HepG2 (cell line): ENCODE results near the gene PLPPR3. TPM values are rescaled to one million over a fixed set of nuclear protein-coding genes. Genes with fewer than 3 reads are reported as not detected.

ENCODE experiments used
- ATAC-seq: fragments of 200-7000 bp; cut with Tn5 transposase; 3 replicates; pipeline ENCODE4 v1.9.1; 2020; ENCODE audit warnings: mild to moderate bottlenecking, moderate library complexity
- BruUV-seq: library from RNA; stranded (reverse); fragments of 400-500 nt; replicated peaks from 2 replicates; lab custom pipeline; 2021; lab: Mats Ljungman, UMichigan
- CTCF ChIA-PET: fragments of 300-600 bp; formaldehyde crosslinking; extraction: SDS; loops from one replicate; lab custom pipeline; 2021; ENCODE audit warnings: low total read pairs, inconsistent platforms, low intra/inter-chr PET ratio; lab: Yijun Ruan, JAX
- POLR2A ChIA-PET: fragments of 350-600 bp; sonication (Branson Sonifier 250); formaldehyde crosslinking; loops from one replicate; lab custom pipeline; 2020; ENCODE audit warnings: antibody characterized with exemption, inconsistent platforms; lab: Yijun Ruan, JAX
- DNase-seq: peaks from one replicate; pipeline ENCODE4 v3.0.0-alpha.2; 2015; ENCODE audit warnings: low spot score
- FAIRE-seq: peaks from 3 replicates; lab custom pipeline; 2011; peaks lifted over from hg19 to GRCh38; lab: Jason Lieb, UNC
- H2AFZ ChIP-seq: one replicate; pipeline ENCODE4 v1.6.1; 2011; ENCODE audit warnings: low read length, inconsistent platforms
- H3K27ac ChIP-seq: fragments of 300-600 bp; 3 replicates; pipeline ENCODE4 v1.8.0; 2011; ENCODE audit warnings: mixed run types, mild to moderate bottlenecking, mixed read lengths, low read length, inconsistent platforms; ENCODE audit not compliant: insufficient read depth; ENCODE audit errors: extremely low read length
- H3K27me3 ChIP-seq, 2 experiments: fragments of 200-600 bp in 1 of 2; 2 replicates in 1 of 2; 3 replicates in 1 of 2; pipeline versions ENCODE4 v1.6.0 to v1.8.0; 2011; ENCODE audit warnings: low read length in 2 of 2, mild to moderate bottlenecking in 2 of 2, moderate library complexity in 2 of 2, inconsistent platforms in 1 of 2; ENCODE audit not compliant: insufficient read depth in 2 of 2, control insufficient read depth in 1 of 2
- H3K36me3 ChIP-seq, 2 experiments: fragments of 200-600 bp in 1 of 2; replicated peaks in 1 of 2; 2 replicates in 1 of 2; 3 replicates in 1 of 2; pipeline versions ENCODE4 v1.5.1 to v1.8.0; 2011; ENCODE audit warnings: low read length in 2 of 2, inconsistent platforms in 1 of 2; ENCODE audit not compliant: insufficient read depth in 2 of 2, control insufficient read depth in 1 of 2
- H3K4me1 ChIP-seq: 2 replicates; pipeline ENCODE4 v1.5.1; 2012; ENCODE audit warnings: low read length, inconsistent platforms; ENCODE audit not compliant: insufficient read depth
- H3K4me2 ChIP-seq: 2 replicates; pipeline ENCODE4 v1.6.0; 2011; ENCODE audit warnings: low read depth, low read length, inconsistent platforms
- H3K4me3 ChIP-seq, 3 experiments: fragments of 200-600 bp in 1 of 3; sonication (generic), shearing (Covaris generic) in 1 of 3; replicated peaks in 1 of 3; 2 replicates each; pipeline ENCODE4 v1.5.1; 2011 to 2016; ENCODE audit warnings: low read length in 3 of 3, inconsistent platforms in 2 of 3, low read depth in 2 of 3, mild to moderate bottlenecking in 2 of 3, control low read depth in 1 of 3, mixed read lengths in 1 of 3; ENCODE audit not compliant: insufficient read depth in 1 of 3
- H3K79me2 ChIP-seq: one replicate; pipeline ENCODE4 v1.6.1; 2011; ENCODE audit warnings: low read length, inconsistent platforms; ENCODE audit not compliant: insufficient read depth
- H3K9ac ChIP-seq: 2 replicates; pipeline ENCODE4 v1.6.0; 2011; ENCODE audit warnings: mild to moderate bottlenecking, low read depth, low read length, inconsistent platforms; ENCODE audit not compliant: insufficient read depth
- H3K9me3 ChIP-seq: 2 replicates; pipeline ENCODE4 v1.5.1; 2012; ENCODE audit warnings: mild to moderate bottlenecking, low read length
- H4K20me1 ChIP-seq: 2 replicates; pipeline ENCODE4 v1.6.0; 2011; ENCODE audit warnings: inconsistent platforms, mild to moderate bottlenecking, low read length, moderate library complexity; ENCODE audit not compliant: insufficient read depth
- GLI4 ChIP-seq: sonication (generic); formaldehyde crosslinking; IDR thresholded peaks from 2 replicates; pipeline ENCODE4 v1.5.1; 2020; ENCODE audit warnings: missing genetic modification reagents, mild to moderate bottlenecking, moderate library complexity, borderline replicate concordance
- HCFC1 ChIP-seq: fragments of 150-350 bp; IDR thresholded peaks from 2 replicates; pipeline ENCODE4 v1.6.1; 2014; ENCODE audit warnings: low read depth, low read length
- HOXA3 ChIP-seq: sonication (generic); formaldehyde crosslinking; IDR thresholded peaks from 2 replicates; pipeline ENCODE4 v1.5.0; 2020; ENCODE audit warnings: missing genetic modification reagents
- KDM1A ChIP-seq: IDR thresholded peaks from 2 replicates; pipeline ENCODE4 v1.6.1; 2016; ENCODE audit warnings: missing compliant biosample characterization
- MXD4 ChIP-seq: IDR thresholded peaks from 2 replicates; pipeline ENCODE4 v1.6.1; 2016; ENCODE audit warnings: mild to moderate bottlenecking, missing biosample characterization, missing genetic modification reagents
- RBM22 ChIP-seq: fragments of 200-400 bp; formaldehyde crosslinking; optimal IDR thresholded peaks from 2 replicates; pipeline ENCODE3; 2017; ENCODE audit warnings: mild to moderate bottlenecking, low read length, moderate library complexity
- RXRA ChIP-seq: sonication (generic); formaldehyde crosslinking; IDR thresholded peaks from 2 replicates; pipeline ENCODE4 v1.5.1; 2020; ENCODE audit warnings: missing genetic modification reagents
- ZFP91 ChIP-seq: sonication (generic); formaldehyde crosslinking; IDR thresholded peaks from 2 replicates; pipeline ENCODE4 v1.9.0; 2022; ENCODE audit warnings: missing genetic modification reagents, mild to moderate bottlenecking, borderline replicate concordance
- ZMYM3 ChIP-seq: sonication (generic); formaldehyde crosslinking; IDR thresholded peaks from 2 replicates; pipeline ENCODE4 v1.5.1; 2020; ENCODE audit warnings: mild to moderate bottlenecking, missing genetic modification reagents
- ZNF580 ChIP-seq: IDR thresholded peaks from 2 replicates; pipeline ENCODE4 v1.6.1; 2016; ENCODE audit warnings: low read depth, borderline replicate concordance
- ZNF770 ChIP-seq: sonication (generic); formaldehyde crosslinking; IDR thresholded peaks from 2 replicates; pipeline ENCODE4 v1.5.0; 2020; ENCODE audit warnings: mild to moderate bottlenecking, missing genetic modification reagents
- WGBS: methylation state at CpG from one replicate; pipeline ENCODE4 v1.1.6; 2017; ENCODE audit warnings: low lambda C conversion rate; 5-methylcytosine and 5-hydroxymethylcytosine counted together
- in situ Hi-C: cut with HindIII; loops from 2 replicates; pipeline ENCODE4 v1.10.0; 2017; ENCODE audit warnings: low pct_unique_long_range_greater_than_20kb; ENCODE audit not compliant: extremely low pct_ligation_motif_present
- intact Hi-C: fragments of 100-400 bp; cut with micrococcal nuclease; formaldehyde crosslinking; loops from one replicate; pipeline ENCODE4 v1.10.0; 2022; ENCODE audit not compliant: unreplicated experiment
- polyA plus RNA-seq, 8 experiments: library from polyadenylated mRNA; depleted of rRNA in 3 of 8; stranded (reverse) in 7 of 8; unstranded in 1 of 8; fragments of >200 nt; fragmentation: Illumina TruSeq in 4 of 8; extraction: Trizol in 4 of 8; gene quantifications; 2 replicates each; pipeline versions ENCODE4 v1.2.1 to v1.2.3, GENCODE V29; 2011 to 2016; ENCODE audit warnings: low read depth in 4 of 8, missing spikeins in 1 of 8, mixed read lengths in 1 of 8; ENCODE audit not compliant: insufficient read depth in 1 of 8
- total RNA-seq, 5 experiments: library from RNA; depleted of rRNA; stranded (reverse); fragments of >200 nt; fragmentation: Illumina TruSeq; extraction: Trizol; gene quantifications; 2 replicates each; pipeline ENCODE4 v1.2.3, GENCODE V29; 2016; ENCODE audit warnings: low read depth in 1 of 5

Gene PLPPR3
- total and polyA plus RNA-seq, 2 of the 13 experiments (the other 11 are each of a cell fraction or from before 2014, with no cell fraction given): 0.07 to 0.16 TPM

GRCh38 chr19:858284-858683 lies 36.5 kb upstream of the PLPPR3 start:
- Histone ChIP-seq H3K9ac (no peak overlapping the region), H4K20me1 (no peaks in the 10 kb centered on the region), H3K27ac (no peak overlapping the region), H3K4me3 (no peak overlapping the region), H3K27me3 (no peaks in the 10 kb centered on the region; a peak in 2 of 5 replicates), H3K36me3 (no peaks in the 10 kb centered on the region), H3K9me3 (no peaks in the 10 kb centered on the region), H3K4me2 (no peak overlapping the region), H3K4me1 (peaks cover 19% of the 10 kb centered on the region), H3K79me2 (no peaks in the 10 kb centered on the region), H2AFZ (no peak overlapping the region)
- peak; percentile 84 for TF ChIP-seq ZNF770 (CRISPR knock-in tag)
- TF ChIP-seq RXRA (CRISPR knock-in tag): no peak
- no peak for TF ChIP-seq MXD4 (CRISPR knock-in tag)
- TF ChIP-seq RBM22: no peak
- CTCF ChIA-PET: no interaction called here
- 38% methylated on average over 9 of the region's 9 CpGs for WGBS
- no TSS peak for BruUV-seq
- POLR2A ChIA-PET: no interaction called here
- FAIRE-seq: no peak
- intact Hi-C loops (loop anchor here (5.0 kb wide), 1 partner anchor 86 kb away; no protein-coding TSS in a partner anchor), in situ Hi-C loops (loop anchor here (10.0 kb wide), 1 partner anchor 93 kb away; no protein-coding TSS in a partner anchor)
- DNase-seq: no peak
- no peak for ATAC-seq

GRCh38 chr19:855566-856120 lies 33.9 kb upstream of the PLPPR3 start:
- Histone ChIP-seq H3K4me3 (no peak overlapping the region), H3K79me2 (no peaks in the 10 kb centered on the region), H3K27ac (no peak overlapping the region), H3K9me3 (no peaks in the 10 kb centered on the region), H4K20me1 (no peaks in the 10 kb centered on the region), H3K27me3 (peaks cover under 1 to 10% of the 10 kb centered on the region in 2 experiments; a peak in 3 of 5 replicates), H3K4me2 (no peak overlapping the region), H2AFZ (no peak overlapping the region), H3K4me1 (peaks cover 25% of the 10 kb centered on the region)
- CTCF ChIA-PET: interaction anchor here (1.7 kb wide), 1 partner anchor 85 kb away, joined by 5 read pairs; no protein-coding TSS in a partner anchor
- POLR2A ChIA-PET: no interaction called here
- no peak for ATAC-seq
- WGBS: 15% methylated on average over 6 of the region's 40 CpGs
- in situ Hi-C loops (loop anchor here (10.0 kb wide), 1 partner anchor 91 kb away; no protein-coding TSS in a partner anchor), intact Hi-C loops (loop anchor here (5.0 kb wide), 1 partner anchor 83 kb away; no protein-coding TSS in a partner anchor)
- no TSS peak for BruUV-seq
- no peak for DNase-seq
- no peak for FAIRE-seq
- no peak for TF ChIP-seq ZNF580
- no peak for TF ChIP-seq GLI4
- peak; percentile 44; the same call in 1 of the 2 replicates for TF ChIP-seq ZMYM3 (CRISPR knock-in tag)
- no peak for TF ChIP-seq KDM1A (CRISPR knock-in tag)
- no peak for TF ChIP-seq HOXA3 (CRISPR knock-in tag)
- no peak for TF ChIP-seq HCFC1
- TF ChIP-seq ZFP91 (CRISPR knock-in tag): peak; percentile 20; the same call in 1 of the 2 replicates
- TF ChIP-seq, all 625 proteins: peak for 2
- no peak overlapping the region for H3K9ac ChIP-seq
- H3K36me3 ChIP-seq: no peaks in the 10 kb centered on the region
